IPS DF 19.7 (cell line): ENCODE results near the gene FAM53B.

Experiments used
- DNase-seq: peaks from one replicate; pipeline ENCODE4 v3.0.0-alpha.2; 2013; ENCODE audit warnings: low read depth, low spot score

The FAM53B gene

DNA sequence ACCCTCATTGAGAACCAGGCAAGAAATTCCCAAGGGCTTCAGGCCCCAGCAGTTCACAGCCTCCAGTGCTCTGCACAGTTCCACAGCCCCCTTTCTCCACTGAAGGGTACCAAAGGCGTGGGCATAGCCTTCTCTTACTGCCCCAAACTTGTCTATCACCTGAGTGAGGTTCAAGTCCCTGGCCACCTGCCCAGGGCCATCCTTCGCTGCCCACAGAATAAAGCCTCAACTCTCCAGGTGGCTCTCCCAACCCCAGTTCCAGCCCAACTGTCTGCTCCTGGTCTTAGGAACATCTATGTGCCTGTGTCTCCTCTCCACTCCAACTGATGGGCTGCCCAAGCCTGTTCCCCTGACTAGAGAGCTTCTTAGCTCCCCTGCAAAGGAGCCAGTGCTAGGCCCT is 79.1 kb downstream of the FAM53B start:
- no peak for DNase-seq

DNA sequence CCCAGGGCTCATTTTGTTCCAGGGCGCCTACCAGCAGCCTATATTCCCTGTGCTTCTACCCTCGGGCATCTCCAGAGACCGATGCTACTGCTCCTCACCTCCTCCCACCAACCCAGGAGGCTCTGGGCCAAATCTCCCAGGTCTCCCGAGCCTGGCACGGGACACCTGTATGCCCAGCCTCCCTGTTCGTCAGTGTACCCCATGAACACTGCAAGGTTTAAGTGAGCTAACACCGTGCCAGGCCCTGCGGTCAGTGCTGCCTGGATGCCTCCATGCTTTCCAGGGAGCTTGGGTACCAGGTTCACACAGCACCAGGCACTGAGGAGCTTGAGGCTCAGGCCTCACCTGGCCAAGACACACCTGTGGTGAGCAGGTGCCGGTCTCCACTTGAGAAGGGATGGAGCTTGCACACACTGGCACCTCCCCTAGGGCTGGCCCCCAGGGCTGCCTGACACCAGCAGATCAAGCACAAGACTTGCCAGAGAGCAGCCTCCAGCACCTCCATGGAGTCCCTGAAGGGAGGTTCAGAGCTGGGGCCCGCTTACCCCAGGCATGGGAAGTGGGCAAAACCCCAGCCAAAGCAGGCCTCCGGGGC is 80.3 kb downstream of the FAM53B start:
- no peak for DNase-seq

DNA sequence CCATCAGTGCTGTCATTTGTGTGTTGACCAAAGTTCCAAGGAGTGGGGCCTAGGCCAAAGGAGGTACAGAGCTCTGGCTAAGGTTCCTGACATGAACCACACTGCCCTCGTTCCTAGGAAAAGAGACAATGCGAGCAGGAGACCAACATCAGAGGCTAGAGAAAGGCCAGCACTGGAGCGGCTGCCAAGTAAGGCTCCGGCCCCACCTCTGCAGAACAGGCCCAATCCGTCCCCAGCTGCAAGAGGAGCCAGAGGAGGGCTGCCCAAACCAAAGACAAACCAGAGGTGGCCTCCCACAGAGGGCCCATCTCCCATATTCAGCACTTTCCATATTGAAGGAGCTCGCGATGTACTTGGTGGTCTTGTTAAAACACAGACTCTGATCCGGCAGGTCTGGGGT is 81.0 kb downstream of the FAM53B start:
- no peak for DNase-seq

DNA sequence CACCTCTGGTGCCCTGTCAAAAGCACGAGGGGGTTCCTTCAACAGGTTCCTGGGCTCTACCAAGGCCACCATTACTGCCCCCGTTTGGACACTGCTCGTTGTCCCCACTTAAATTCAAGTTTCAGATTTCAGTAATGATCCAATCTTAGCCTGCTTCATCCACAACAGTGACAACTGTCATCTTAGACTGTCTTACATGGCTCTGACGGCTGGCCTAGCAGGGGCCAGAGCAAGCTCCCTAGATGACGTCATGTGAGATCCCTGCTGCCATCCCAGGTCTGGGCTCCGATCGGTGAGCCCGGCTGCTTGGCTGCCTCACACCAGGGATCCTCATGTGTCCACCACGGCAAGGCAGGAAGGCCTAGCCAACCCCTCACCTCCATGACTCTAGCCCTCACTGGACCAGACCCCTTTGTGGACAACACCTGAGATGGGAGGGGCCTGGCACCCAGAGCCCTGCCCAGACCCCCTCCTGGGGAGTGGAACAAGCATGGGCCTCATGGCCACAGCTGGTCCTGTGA is 82.5 kb downstream of the FAM53B start:
- no peak for DNase-seq

DNA sequence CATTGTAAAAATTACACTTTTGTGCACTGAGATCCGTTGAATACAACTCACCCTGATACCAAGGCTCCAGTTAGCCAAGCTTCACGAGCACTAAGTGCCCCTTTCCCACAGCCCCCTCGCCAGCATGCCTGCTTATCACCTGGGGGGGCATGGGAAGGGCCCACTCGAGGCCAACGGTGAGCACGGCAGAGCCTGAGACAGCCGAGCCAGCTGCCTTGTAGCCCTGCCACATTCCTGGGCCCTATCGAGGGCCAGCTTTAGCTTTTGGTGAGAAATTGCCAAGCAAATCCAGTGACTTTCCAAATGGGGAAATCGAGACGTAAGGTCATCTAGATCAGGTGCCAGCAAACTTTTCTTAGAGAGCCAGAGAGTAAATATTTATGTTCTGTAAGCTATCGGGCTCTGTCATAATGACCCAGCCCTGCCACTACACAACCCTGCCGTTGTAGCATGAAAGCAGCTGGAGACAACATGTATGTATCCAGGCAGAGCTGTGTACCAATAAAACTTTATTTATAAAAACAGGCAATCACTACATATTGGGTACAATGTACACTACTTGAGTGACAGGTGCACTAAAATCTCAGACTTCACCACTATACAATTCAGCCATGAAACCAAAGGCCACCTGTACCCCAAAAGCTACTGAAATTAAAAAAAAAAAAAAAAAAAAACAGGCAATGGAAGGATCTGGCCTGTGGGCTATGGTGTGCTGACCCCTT is 83.6 kb downstream of the FAM53B start:
- no peak for DNase-seq

DNA sequence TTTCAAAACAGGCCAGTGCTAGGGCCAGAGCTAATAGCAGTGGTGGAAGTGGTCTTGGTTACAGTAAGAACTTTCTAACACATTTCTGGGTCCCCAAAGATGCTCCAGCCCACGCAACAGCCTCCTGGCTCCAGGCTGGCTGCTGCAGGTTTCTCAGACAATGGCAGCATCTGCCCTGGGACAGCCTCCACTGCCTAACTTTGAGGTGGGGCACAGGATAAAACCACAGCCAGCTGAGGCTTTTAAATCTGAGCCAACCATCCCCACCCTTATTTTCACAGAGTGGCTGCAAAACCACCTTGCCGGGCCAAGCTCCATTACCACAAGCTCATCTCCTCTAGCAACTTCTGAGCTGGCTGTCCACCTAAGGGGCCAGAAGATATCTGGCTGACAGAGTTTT is 84.8 kb downstream of the FAM53B start:
- no peak for DNase-seq

DNA sequence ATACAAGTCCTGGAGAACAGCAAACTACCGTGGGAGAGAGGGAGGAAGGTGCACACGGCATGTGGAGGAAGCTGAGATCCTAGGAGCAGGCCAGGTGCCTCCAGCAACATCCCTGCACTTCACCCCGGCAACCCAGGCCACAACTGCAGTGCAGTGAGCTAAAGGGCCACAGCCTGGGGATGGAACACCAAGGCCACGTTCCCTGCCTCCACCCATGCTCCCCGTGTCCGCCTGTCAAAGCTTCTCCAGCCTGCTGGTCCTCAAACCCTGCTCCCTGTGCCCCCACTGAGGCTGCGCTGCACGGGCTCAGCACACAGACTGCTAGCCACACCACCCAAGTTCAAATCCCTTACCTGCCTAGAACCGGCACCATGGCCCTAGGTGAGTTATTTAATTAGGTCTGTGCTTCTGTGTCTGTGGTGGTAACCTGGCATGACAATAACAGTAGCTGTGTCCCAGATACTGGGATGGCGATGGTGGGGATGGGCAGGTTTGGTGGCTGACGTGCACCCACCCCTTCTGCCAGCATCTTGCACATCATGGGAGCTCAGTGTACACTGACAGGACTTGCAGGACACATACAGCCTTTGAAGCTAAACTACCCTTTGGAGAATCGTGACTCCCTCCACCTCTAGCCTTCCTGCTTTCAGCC is 85.5 kb downstream of the FAM53B start:
- no peak for DNase-seq

DNA sequence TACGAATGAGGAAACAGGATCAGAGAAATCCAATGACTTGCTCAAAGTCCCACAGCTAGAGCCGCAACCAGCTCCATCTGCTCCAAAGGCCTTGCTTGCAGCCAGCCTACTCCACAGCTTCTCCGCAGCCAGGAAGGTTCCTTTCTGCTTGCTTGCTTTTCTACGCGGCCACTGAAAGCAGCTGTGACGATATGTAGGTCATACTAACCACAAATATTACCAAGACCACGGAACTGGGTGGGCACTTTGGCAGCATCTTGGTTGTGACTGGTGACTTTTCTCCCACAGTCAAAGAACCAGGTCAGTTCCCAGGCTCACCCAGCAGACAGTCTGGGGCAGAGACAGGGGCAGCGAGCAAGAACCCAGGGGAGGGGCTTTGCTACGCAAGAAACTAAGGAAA is 86.4 kb downstream of the FAM53B start:
- no peak for DNase-seq

DNA sequence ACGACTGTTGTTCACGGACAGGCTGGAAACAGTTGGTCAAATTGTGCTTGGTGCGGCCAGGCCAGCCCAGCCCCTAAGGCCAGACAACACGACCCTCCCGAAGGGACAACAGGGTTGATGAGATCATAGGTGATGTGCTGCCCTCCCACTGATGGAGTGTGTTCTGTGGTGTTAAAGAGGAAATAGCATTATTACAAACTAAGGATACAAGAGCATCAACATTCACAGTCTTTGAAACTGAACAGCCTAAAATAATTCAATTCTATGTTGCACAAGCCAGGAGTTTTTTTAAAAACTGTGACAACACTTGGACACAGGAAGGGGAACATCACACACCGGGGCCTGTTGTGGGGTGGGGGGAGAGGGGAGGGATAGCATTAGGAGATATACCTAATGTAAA is 87.6 kb downstream of the FAM53B start:
- no peak for DNase-seq

DNA sequence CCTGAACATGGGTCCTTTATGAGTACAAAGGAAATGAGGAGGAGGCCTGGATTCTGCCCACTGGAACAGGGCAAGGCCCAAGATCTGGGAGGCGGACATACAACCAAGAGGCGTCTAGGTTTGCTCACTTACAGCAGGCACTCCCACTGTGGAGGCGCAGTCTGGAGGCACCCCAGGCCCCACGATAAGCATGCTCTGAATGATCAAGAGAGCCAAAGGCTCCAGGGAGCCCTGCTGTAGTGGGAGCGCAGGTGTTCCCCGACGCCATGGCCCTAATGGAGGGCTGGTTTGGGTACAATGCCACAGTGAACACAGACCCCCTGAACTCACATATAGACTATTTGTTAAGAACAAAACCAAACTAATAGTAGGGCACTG is 88.1 kb downstream of the FAM53B start:
- no peak for DNase-seq

DNA sequence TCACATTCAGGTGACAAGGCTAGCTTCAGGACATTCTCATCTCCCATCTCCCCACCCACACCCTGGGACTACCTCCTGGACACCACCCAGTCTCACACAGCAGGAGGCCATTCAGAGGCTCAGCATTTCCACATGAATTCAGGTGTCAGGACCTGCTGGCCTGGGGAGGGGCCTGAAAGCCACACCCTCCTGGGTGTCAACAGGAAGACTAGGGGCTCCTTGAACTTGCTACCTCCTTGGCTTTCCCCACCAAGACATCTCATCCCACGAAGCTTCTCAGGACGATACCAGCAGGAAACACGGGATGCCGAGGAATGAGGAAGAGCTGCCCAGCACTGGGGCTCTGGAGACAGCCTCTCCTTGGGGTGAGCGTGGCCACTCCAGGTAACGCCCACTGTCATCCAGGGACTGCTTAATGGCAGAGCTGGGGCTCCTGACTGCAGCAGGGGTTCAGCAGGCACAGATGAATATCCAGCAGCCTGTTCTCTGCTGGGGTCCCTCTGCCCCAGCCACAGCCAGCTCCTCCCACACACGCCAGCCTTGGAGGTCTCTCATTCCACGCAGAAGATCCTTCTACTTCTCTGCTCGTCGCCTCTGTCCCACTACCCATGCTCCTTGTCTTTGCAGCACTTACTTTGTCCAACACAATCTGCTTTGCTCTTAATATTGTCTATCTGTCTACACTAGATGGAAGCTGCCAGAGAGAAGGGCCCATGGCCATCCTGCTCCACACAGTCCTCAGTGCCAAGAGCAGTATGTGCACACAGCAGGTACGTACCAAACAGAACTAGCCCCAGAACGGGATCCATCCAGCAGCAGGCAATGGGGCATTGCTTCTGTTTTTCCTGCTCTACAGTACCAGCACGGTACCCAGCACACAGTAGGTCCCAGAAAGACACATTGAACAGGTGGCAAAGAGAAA is 88.7 kb downstream of the FAM53B start:
- DNase-seq: no peak

DNA sequence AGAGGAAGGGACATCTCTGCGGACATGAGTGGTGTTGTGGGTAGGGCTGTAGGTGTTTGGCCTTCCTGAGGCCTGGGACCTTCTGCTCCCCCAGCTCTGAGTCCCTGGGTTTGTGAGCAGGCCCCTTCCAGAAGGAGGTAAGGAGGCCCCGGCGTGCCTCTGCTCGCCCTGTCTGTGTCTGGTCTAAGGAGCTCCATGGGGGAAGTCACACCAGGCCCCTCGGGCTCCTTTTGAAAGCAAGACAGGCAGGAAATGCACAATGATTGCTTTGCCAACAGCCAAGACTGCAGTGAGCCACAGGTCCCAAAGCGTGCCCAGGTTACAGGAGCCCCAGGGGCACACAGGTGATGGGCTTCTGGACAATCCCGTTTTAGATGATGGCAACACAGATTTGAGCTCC is 89.5 kb downstream of the FAM53B start:
- DNase-seq: no peak

DNA sequence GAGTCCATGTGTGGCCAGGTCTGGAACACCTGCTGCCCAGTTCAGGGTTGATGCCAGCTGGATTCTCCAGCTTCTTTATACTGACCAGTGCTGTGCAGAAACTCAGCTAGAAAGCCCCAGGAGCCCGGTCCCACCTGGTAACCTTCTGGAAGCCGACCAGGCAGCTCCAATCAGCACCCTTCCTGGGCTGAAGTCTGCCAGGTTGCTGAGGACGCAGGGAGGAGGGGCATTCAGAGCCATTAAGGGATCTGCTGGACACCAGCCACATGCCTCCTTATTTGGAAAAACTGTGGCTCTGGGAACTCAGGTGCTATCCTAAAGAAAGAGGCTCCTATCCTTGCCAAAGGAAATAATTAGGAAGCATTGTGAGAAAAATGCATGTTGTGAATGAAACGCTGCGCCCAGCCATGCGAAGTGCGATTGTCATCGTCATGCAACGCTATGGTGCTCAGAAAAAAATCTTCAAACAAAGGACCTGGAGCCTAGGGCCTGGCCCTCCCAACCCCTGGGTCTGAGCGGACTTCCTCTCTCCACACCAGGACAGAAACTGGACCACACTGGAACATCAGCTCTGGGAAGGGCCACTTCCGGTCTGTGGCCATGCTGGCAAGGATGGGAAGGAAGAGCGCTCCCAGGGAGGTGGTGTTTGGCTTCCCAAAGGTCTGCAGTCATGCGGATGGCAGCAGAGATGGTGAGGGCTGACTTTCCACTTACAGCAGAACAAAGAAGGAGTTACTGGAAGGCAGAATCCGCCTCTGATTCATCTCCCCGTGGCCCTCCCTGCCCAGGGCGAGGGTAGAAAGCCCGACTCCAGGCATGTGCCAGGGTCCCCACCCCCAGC is 90.1 kb downstream of the FAM53B start:
- DNase-seq: no peak

DNA sequence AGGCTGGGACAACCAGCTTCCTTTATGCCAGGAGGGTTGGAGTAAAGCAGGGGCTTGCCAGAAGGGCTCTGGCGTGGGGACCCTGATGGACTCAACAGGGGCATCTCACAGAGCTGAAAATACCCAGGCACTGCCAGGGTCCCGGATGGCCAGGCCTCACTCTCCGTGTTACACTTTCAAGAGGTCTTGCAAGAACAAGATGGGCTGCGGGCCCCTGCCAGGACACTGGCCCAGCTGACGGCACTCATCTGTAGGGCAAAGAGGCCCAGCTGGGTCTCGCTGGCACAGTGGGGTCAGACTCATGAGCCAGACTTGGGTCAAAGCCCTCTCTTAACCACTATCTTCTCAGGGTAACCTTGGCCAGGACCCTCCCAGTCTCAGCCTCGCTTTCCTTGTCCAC is 90.9 kb downstream of the FAM53B start:
- no peak for DNase-seq

DNA sequence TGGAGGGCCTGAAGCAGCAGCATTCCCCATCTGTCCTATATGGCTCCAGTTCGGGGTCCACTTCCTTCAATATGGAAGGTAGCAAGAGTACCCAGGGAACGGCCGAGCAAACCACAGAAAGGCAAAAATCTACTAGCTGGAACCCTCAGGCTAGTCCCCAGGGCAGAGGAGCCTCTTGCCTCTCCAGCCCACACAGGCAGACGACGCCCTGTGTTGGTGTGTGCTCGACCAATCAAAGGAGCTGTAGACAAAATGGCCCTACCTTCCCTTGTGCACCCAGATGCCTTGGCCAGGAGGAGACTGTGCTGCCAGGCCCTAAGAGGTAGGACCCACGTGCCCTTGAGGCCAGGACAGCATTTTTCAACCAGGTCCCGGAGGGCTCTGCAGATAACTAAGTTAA is 91.5 kb downstream of the FAM53B start:
- no peak for DNase-seq

DNA sequence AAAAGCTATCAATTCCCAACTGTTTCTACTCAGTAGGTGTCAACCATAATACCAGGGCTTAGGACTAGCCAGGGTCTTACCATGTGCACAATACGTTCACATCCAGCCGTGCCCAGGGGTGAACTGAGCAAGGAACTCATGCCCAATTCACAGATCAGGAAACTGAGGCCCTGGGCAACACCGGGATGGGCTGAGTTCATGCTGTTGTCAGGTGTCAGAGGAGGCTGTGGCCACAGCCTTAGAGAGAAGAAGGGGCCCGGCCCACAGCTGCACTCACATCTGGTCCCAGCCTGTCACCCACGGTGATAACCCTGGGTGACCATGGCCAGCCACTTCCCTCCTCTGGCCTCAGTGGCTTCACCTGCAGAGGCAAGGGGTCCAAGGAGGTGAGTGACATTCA is 92.0 kb downstream of the FAM53B start:
- no peak for DNase-seq

DNA sequence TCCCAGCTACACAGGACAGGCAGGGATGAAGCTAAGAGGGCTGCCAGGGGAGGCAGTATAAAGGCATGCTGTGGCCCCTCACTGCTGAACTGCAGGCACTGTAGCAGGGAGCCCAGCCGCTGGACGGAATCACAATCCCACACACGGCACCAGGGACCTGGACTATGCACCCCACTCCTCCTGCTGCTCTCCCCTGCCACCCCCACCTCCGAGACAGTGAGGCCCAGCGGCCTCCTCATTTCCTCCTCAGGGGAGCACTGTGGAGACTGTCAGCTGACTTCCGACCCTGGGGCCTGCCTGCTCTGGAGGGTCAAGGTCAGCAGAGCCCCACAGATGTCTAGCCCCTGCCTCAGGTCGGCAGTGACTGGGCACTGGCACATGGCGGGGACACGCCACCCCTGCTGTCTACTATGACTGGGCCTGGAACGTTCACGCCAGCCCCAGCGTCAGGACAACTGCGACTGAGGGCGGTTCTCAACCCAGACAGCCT is 92.7 kb downstream of the FAM53B start:
- no peak for DNase-seq

DNA sequence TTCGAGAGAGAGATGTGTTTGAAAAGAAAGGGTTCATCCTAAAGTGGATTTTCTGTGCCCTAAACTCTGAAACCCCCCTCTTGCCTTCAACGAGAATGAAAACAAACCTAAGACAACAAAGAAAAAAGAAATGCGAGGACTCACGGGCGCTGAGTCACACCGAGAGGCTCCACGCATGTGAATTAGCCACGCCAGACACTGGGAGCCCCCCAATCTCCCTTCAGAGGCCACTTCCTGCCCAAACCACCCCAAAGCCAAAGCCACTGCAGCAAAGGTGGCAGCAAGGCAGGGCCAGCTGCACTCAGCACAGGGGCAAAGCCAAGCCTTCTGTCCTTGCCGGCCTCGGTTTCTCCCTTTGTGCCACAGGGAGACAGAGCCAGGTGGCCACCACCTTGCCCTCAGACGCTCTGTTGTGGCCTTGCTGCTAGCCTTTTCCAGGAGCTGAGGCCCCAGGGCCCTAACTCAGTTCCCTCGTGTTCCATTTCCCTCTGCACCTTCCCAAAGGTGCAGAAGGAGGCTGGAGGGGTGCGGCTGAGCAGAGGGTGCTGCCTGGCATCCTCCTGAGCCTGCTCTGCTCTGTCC is 93.3 kb downstream of the FAM53B start:
- DNase-seq: no peak

DNA sequence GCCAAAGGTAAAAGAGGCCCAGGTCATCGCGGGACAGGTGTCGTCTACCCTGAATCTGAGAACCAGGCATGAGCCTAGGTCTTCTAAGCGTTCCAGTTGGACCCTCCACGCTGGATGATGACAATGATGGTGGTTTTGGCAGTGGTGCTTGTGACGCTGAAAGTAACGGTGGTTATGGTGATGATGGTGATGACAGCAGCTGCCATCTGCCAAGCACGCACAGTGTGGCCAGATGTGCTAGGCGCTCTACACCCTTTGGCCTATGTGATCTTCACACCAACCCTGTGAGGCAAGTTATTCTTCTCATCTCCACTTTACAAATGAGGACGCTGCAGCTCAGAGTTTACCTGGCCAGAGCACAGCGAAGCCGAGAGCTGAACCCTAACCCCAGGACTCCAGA is 93.9 kb downstream of the FAM53B start:
- no peak for DNase-seq

DNA sequence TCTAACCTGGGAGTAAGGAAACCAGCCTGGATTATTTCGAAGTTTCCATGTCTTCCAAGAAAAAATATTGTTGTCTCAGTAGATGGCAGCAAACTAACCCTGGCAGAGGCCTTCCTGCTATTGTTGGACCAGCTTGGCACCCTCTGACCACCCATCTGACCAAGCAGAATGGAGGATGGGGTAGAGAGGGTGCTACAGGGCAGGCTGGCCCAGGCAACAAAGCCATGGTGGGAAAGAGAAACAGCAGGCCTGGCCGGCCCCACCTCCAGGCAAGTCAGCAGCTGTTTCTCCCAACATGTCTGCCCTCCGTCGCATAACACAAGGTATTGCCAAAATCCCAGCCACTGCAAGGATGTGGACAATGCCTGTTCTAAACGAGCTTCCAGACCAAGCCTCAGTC is 95.0 kb downstream of the FAM53B start:
- no peak for DNase-seq

DNA sequence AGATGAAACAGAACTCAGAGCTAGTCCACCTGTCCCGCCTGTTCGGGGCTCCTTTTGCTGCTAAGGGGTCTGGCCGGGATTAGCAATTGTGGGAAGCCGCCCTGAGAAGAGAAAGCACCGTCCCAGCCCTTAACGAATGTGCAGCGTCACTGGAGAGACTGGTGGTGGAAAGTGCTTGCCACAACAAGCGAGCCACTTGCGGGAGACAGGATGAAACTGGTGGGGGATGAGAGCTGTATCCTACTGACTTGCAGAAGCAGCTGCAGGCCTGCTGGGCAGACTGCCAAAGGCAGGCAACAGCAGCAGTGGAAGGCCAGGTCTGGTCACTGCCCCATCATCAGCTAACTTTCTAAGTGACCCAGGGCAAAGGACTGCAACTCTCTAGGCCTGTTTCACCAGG is 95.4 kb downstream of the FAM53B start:
- no peak for DNase-seq
